Loucy (cell line): Measurements from ENCODE around the gene AGBL5.

Experiments
- EZH2phosphoT487 ChIP-seq: fragments of 200-600 bp; IDR thresholded peaks from 2 replicates; pipeline ENCODE4 v1.6.1; 2018; ENCODE audit warnings: antibody characterized with exemption, mild to moderate bottlenecking, moderate library complexity, borderline replicate concordance
- TF ChIP-seq, protein P1 (sequence below): fragments of 200-600 bp; sonication (generic); conservative IDR thresholded peaks from 2 replicates; pipeline ENCODE4 v1.5.1; 2014; ENCODE audit warnings: mild to moderate bottlenecking, antibody characterized with exemption, low read length

DNA sequence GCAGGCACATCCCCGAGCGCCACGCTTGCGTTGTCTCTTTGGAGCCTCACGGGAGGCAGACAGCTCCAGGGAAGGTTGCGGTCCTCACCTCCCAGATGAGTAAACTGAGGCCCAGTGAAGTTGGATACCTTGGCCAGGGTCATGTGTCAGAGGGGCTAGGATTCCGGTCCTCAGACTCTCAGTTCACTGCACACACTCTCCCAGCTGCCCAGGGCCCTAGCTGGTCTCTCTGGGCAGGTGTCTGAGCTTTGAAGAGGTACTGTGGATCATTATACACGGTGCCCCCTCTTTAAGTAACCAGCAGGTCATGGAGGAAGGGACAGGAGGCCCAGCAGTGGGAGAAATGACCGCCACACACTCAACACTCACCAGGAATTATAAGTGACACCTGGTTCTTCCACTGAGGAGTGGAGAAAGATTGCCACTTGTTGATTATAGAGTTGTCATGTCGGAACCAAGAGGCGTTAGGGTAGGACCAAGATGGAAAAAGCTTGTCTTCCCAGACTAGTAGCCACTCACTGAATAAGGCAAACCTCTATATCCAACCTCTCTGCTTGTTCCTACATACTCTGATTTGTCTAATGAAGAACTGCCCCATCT, 18.1 kb upstream of the AGBL5 start:
- TF ChIP-seq, protein P1, sequence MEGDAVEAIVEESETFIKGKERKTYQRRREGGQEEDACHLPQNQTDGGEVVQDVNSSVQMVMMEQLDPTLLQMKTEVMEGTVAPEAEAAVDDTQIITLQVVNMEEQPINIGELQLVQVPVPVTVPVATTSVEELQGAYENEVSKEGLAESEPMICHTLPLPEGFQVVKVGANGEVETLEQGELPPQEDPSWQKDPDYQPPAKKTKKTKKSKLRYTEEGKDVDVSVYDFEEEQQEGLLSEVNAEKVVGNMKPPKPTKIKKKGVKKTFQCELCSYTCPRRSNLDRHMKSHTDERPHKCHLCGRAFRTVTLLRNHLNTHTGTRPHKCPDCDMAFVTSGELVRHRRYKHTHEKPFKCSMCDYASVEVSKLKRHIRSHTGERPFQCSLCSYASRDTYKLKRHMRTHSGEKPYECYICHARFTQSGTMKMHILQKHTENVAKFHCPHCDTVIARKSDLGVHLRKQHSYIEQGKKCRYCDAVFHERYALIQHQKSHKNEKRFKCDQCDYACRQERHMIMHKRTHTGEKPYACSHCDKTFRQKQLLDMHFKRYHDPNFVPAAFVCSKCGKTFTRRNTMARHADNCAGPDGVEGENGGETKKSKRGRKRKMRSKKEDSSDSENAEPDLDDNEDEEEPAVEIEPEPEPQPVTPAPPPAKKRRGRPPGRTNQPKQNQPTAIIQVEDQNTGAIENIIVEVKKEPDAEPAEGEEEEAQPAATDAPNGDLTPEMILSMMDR, result no peak
- no peak for TF ChIP-seq EZH2phosphoT487
